Activated CD8-positive, alpha-beta T cell treated with anti-CD3 and anti-CD28 coated beads, Interleukin-2, amount 10 ng/mL, durations not matched to agents 7 days and 5 days (primary cell): ENCODE measurements around the gene BPNT1. TPM values are rescaled to one million over a fixed set of nuclear protein-coding genes. Genes with fewer than 3 reads are reported as not detected.

Experiments
- ATAC-seq: fragments of 150-1000 bp; cut with Tn5 transposase; one replicate; pipeline ENCODE4 v1.10.0; 2021; ENCODE audit warnings: moderate library complexity
- CTCF ChIA-PET: fragments of 350-600 bp; sonication (Branson Sonifier 250); formaldehyde crosslinking; loops from one replicate; lab custom pipeline; 2021; ENCODE audit warnings: antibody characterized with exemption; lab: Charles Lee
- POLR2A ChIA-PET: fragments of 350-600 bp; sonication (Branson Sonifier 250); formaldehyde crosslinking; loops from one replicate; lab custom pipeline; 2021; ENCODE audit warnings: antibody characterized with exemption; lab: Charles Lee
- DNase-seq: peaks from one replicate; pipeline ENCODE4 v3.0.0-alpha.2; 2020
- H3K27ac Mint-ChIP-seq: one replicate; pipeline ENCODE4 v1.8.0; 2021; ENCODE audit warnings: mild to moderate bottlenecking, mixed read lengths
- H3K27me3 Mint-ChIP-seq: one replicate; pipeline ENCODE4 v1.8.0; 2021; ENCODE audit warnings: low read depth, mixed read lengths
- H3K36me3 Mint-ChIP-seq: one replicate; pipeline ENCODE4 v1.8.0; 2021; ENCODE audit warnings: low read depth, mixed read lengths
- H3K4me1 Mint-ChIP-seq: one replicate; pipeline ENCODE4 v1.8.0; 2021; ENCODE audit warnings: low read depth, mixed read lengths
- H3K4me3 Mint-ChIP-seq: one replicate; pipeline ENCODE4 v1.8.0; 2021; ENCODE audit warnings: mild to moderate bottlenecking, mixed read lengths
- H3K9me3 Mint-ChIP-seq: one replicate; pipeline ENCODE4 v1.8.0; 2022; ENCODE audit warnings: mixed read lengths; ENCODE audit not compliant: insufficient read depth
- total RNA-seq, 2 experiments: library from RNA; stranded (reverse); gene quantifications; one replicate each; pipeline ENCODE4 v1.2.3, GENCODE V29; 2021

Gene BPNT1
- total RNA-seq, result 10 to 100 TPM; 19.7 to 26.3 TPM

GRCh38 chr1:220089650-220090556 lies at the start of gene BPNT1:
BPNT1 (minus strand) TSS chr1:220089788; CDS start chr1:220079846, 9,942 bp downstream.
- POLR2A ChIA-PET, result interaction anchor here (1.1 kb wide), 1 partner anchor 11 kb away, joined by 3 read pairs; no protein-coding TSS in a partner anchor
- Mint-ChIP-seq H3K4me3 (peak within 1 kb of the TSS; percentile 93), H3K4me1 (peaks cover 16% of the 10 kb centered on the region), H3K36me3 (peaks cover 6% of the 10 kb centered on the region), H3K27me3 (peaks cover 2% of the 10 kb centered on the region), H3K9me3 (no peaks in the 10 kb centered on the region), H3K27ac (peak within 1 kb of the TSS; percentile 97)
- ATAC-seq (peak; percentile 83), DNase-seq (peak; percentile 98)
- CTCF ChIA-PET, result interaction anchor here (0.7 to 1.4 kb wide), 11 partner anchors 14 to 99 kb away, joined by 3 to 8 read pairs (median 4); partner anchors contain the start of gene EPRS1

- Mint-ChIP-seq H3K27me3 (no peaks in the 10 kb centered on the region), H3K36me3 (peaks cover 54% of the 10 kb centered on the region), H3K4me3 (no peak overlapping the region), H3K4me1 (peaks cover 10% of the 10 kb centered on the region), H3K27ac (peak overlapping the region; percentile 72), H3K9me3 (no peaks in the 10 kb centered on the region)
- DNase-seq, result peak; percentile 25
- ATAC-seq, result peak; percentile 95
- CTCF ChIA-PET, result interaction anchor here (0.9 kb wide), 1 partner anchor 24 kb away, joined by 3 read pairs; no protein-coding TSS in a partner anchor
- POLR2A ChIA-PET, result interaction anchor here (0.6 kb wide), 1 partner anchor 63 kb away, joined by 3 read pairs; no protein-coding TSS in a partner anchor
Measured at GRCh38 chr1:220137019-220137786, 47.6 kb upstream of the BPNT1 start.

GRCh38 chr1:220135755-220136154 lies 46.2 kb upstream of the BPNT1 start:
- no peak overlapping the region for H3K27ac Mint-ChIP-seq
- no peaks in the 10 kb centered on the region for H3K9me3 Mint-ChIP-seq
- H3K4me3 Mint-ChIP-seq, result no peak overlapping the region
- no peaks in the 10 kb centered on the region for H3K27me3 Mint-ChIP-seq
- ATAC-seq, result no peak
- ChIA-PET CTCF (interaction anchor here (1.4 to 1.6 kb wide), 2 partner anchors 12 to 22 kb away, joined by 4 to 5 read pairs; no protein-coding TSS in a partner anchor), POLR2A (no interaction called here)
- DNase-seq, result no peak
- H3K4me1 Mint-ChIP-seq, result peaks cover 10% of the 10 kb centered on the region
- peaks cover 48% of the 10 kb centered on the region for H3K36me3 Mint-ChIP-seq

- Mint-ChIP-seq H3K27ac (no peak overlapping the region), H3K4me1 (peaks cover 1% of the 10 kb centered on the region), H3K4me3 (no peak overlapping the region), H3K27me3 (no peaks in the 10 kb centered on the region), H3K36me3 (peaks cover 37% of the 10 kb centered on the region), H3K9me3 (no peaks in the 10 kb centered on the region)
- DNase-seq (no peak), ATAC-seq (no peak)
- ChIA-PET POLR2A (no interaction called here), CTCF (interaction anchor here (0.6 kb wide), 1 partner anchor 44 kb away, joined by 3 read pairs; no protein-coding TSS in a partner anchor)
Measured at GRCh38 chr1:220129479-220130210, 40.1 kb upstream of the BPNT1 start.

GRCh38 chr1:220127076-220127475 lies 37.5 kb upstream of the BPNT1 start:
- CTCF ChIA-PET, result interaction anchor here (1.6 kb wide), 1 partner anchor 14 kb away, joined by 5 read pairs; no protein-coding TSS in a partner anchor

GRCh38 chr1:220124542-220124941 lies 35.0 kb upstream of the BPNT1 start:
- Mint-ChIP-seq H3K4me1 (peaks cover 6% of the 10 kb centered on the region), H3K4me3 (no peak overlapping the region), H3K36me3 (peaks cover 20% of the 10 kb centered on the region), H3K9me3 (no peaks in the 10 kb centered on the region), H3K27me3 (no peaks in the 10 kb centered on the region), H3K27ac (peak overlapping the region; percentile 14)
- DNase-seq (no peak), ATAC-seq (no peak)
- CTCF ChIA-PET, result interaction anchor here (0.7 to 5.8 kb wide), 10 partner anchors 8 to 134 kb away, joined by 3 to 35 read pairs (median 3); no protein-coding TSS in a partner anchor
- POLR2A ChIA-PET, result no interaction called here

More at GRCh38 chr1:220127076-220127475, 37.5 kb upstream of the BPNT1 start:
- POLR2A ChIA-PET, result no interaction called here
- Mint-ChIP-seq H3K27ac (no peak overlapping the region), H3K4me3 (no peak overlapping the region), H3K4me1 (peaks cover 6% of the 10 kb centered on the region), H3K36me3 (peaks cover 30% of the 10 kb centered on the region), H3K27me3 (no peaks in the 10 kb centered on the region), H3K9me3 (no peaks in the 10 kb centered on the region)
- ATAC-seq (no peak), DNase-seq (no peak)

GRCh38 chr1:220123889-220124288 lies 34.3 kb upstream of the BPNT1 start:
- DNase-seq (peak; percentile 34), ATAC-seq (no peak)
- no peaks in the 10 kb centered on the region for H3K27me3 Mint-ChIP-seq
- H3K36me3 Mint-ChIP-seq, result peaks cover 15% of the 10 kb centered on the region
- peaks cover 6% of the 10 kb centered on the region for H3K4me1 Mint-ChIP-seq
- ChIA-PET POLR2A (no interaction called here), CTCF (interaction anchor here (0.7 to 5.8 kb wide), 11 partner anchors 9 to 134 kb away, joined by 3 to 35 read pairs (median 3); partner anchors contain the start of gene BPNT1)
- no peak overlapping the region for H3K4me3 Mint-ChIP-seq
- H3K9me3 Mint-ChIP-seq, result no peaks in the 10 kb centered on the region
- H3K27ac Mint-ChIP-seq, result no peak overlapping the region

GRCh38 chr1:220123066-220123465 lies 33.5 kb upstream of the BPNT1 start:
- DNase-seq (no peak), ATAC-seq (no peak)
- Mint-ChIP-seq H3K27ac (no peak overlapping the region), H3K27me3 (no peaks in the 10 kb centered on the region), H3K4me1 (peaks cover 6% of the 10 kb centered on the region), H3K9me3 (no peaks in the 10 kb centered on the region), H3K36me3 (peaks cover 15% of the 10 kb centered on the region), H3K4me3 (no peak overlapping the region)
- POLR2A ChIA-PET, result no interaction called here
- CTCF ChIA-PET, result interaction anchor here (1.2 to 5.8 kb wide), 4 partner anchors 11 to 132 kb away, joined by 3 to 35 read pairs (median 4); partner anchors contain the start of gene BPNT1

- Mint-ChIP-seq H3K27ac (no peak overlapping the region), H3K36me3 (peaks cover 13% of the 10 kb centered on the region)
Measured at GRCh38 chr1:220121791-220122530, 32.4 kb upstream of the BPNT1 start.

GRCh38 chr1:220119043-220119512 lies 29.5 kb upstream of the BPNT1 start:
- no peak for DNase-seq
- ATAC-seq, result no peak
- POLR2A ChIA-PET, result no interaction called here
- H3K9me3 Mint-ChIP-seq, result no peaks in the 10 kb centered on the region
- no peaks in the 10 kb centered on the region for H3K27me3 Mint-ChIP-seq
- H3K36me3 Mint-ChIP-seq, result peaks cover 21% of the 10 kb centered on the region
- no peak overlapping the region for H3K27ac Mint-ChIP-seq
- CTCF ChIA-PET, result no interaction called here
- H3K4me1 Mint-ChIP-seq, result no peaks in the 10 kb centered on the region
- H3K4me3 Mint-ChIP-seq, result no peak overlapping the region

More at GRCh38 chr1:220121791-220122530, 32.4 kb upstream of the BPNT1 start:
- no peak for ATAC-seq
- ChIA-PET CTCF (interaction anchor here (1.9 to 5.8 kb wide), 2 partner anchors 10 to 131 kb away, joined by 4 to 35 read pairs; no protein-coding TSS in a partner anchor), POLR2A (no interaction called here)
- Mint-ChIP-seq H3K4me1 (peaks cover 6% of the 10 kb centered on the region), H3K4me3 (no peak overlapping the region), H3K9me3 (no peaks in the 10 kb centered on the region), H3K27me3 (no peaks in the 10 kb centered on the region)
- no peak for DNase-seq
